HepG2 (cell line): Measurements from ENCODE around the gene TPX2. TPM values are rescaled to one million over a fixed set of nuclear protein-coding genes. Genes with fewer than 3 reads are reported as not detected.

ENCODE experiments used
- HMGXB3 ChIP-seq: sonication (generic); formaldehyde crosslinking; IDR thresholded peaks from 2 replicates; pipeline ENCODE4 v1.4.0; 2020; ENCODE audit warnings: missing genetic modification reagents, borderline replicate concordance
- JUN ChIP-seq: sonication (generic); formaldehyde crosslinking; IDR thresholded peaks from 2 replicates; pipeline ENCODE4 v1.4.0; 2020; ENCODE audit warnings: mild to moderate bottlenecking, missing genetic modification reagents
- MAZ ChIP-seq, 2 experiments: sonication (generic) in 1 of 2; formaldehyde crosslinking in 1 of 2; IDR thresholded peaks; 2 replicates each; pipeline versions ENCODE4 v1.5.0 to v1.6.1; 2012 to 2020; ENCODE audit warnings: low read depth in 2 of 2, mild to moderate bottlenecking in 2 of 2, borderline replicate concordance in 1 of 2, improper control_type of control experiment in 1 of 2, low read length in 1 of 2, missing genetic modification reagents in 1 of 2, moderate library complexity in 1 of 2
- NFAT5 ChIP-seq: sonication (generic); formaldehyde crosslinking; IDR thresholded peaks from 2 replicates; pipeline ENCODE4 v1.4.0; 2020; ENCODE audit warnings: missing genetic modification reagents
- POGK ChIP-seq: sonication (generic); formaldehyde crosslinking; conservative IDR thresholded peaks from 2 replicates; pipeline ENCODE4 v1.8.0; 2022; ENCODE audit warnings: mild to moderate bottlenecking, moderate library complexity, missing genetic modification reagents
- SNAPC2 ChIP-seq: sonication (generic); formaldehyde crosslinking; IDR thresholded peaks from 2 replicates; pipeline ENCODE4 v1.8.1; 2022; ENCODE audit warnings: mild to moderate bottlenecking, missing genetic modification reagents
- SRSF1 ChIP-seq: fragments of 200-400 bp; formaldehyde crosslinking; optimal IDR thresholded peaks from 2 replicates; pipeline ENCODE3; 2017; ENCODE audit warnings: mild to moderate bottlenecking, low read depth, low read length, moderate library complexity
- SRY ChIP-seq: sonication (generic); formaldehyde crosslinking; IDR thresholded peaks from 2 replicates; pipeline ENCODE4 v1.8.0; 2022; ENCODE audit warnings: mild to moderate bottlenecking, missing genetic modification reagents
- ZFP91 ChIP-seq: sonication (generic); formaldehyde crosslinking; IDR thresholded peaks from 2 replicates; pipeline ENCODE4 v1.9.0; 2022; ENCODE audit warnings: missing genetic modification reagents, mild to moderate bottlenecking, borderline replicate concordance
- ZNF274 ChIP-seq: sonication (generic); formaldehyde crosslinking; IDR thresholded peaks from 2 replicates; pipeline ENCODE4 v1.5.1; 2020; ENCODE audit warnings: mild to moderate bottlenecking, missing genetic modification reagents
- ZNF607 ChIP-seq: sonication (generic); formaldehyde crosslinking; IDR thresholded peaks from 2 replicates; pipeline ENCODE4 v1.5.1; 2020; ENCODE audit warnings: missing genetic modification reagents, mild to moderate bottlenecking, borderline replicate concordance
- ZNF790 ChIP-seq: sonication (generic); formaldehyde crosslinking; IDR thresholded peaks from 2 replicates; pipeline ENCODE4 v1.8.0; 2022; ENCODE audit warnings: missing genetic modification reagents, mild to moderate bottlenecking, borderline replicate concordance
- ZSCAN22 ChIP-seq: sonication (generic); formaldehyde crosslinking; IDR thresholded peaks from 2 replicates; pipeline ENCODE4 v1.4.0; 2020; ENCODE audit warnings: mild to moderate bottlenecking, missing genetic modification reagents
- polyA plus RNA-seq, 8 experiments: library from polyadenylated mRNA; depleted of rRNA in 3 of 8; stranded (reverse) in 7 of 8; unstranded in 1 of 8; fragments of >200 nt; fragmentation: Illumina TruSeq in 4 of 8; extraction: Trizol in 4 of 8; gene quantifications; 2 replicates each; pipeline versions ENCODE4 v1.2.1 to v1.2.3, GENCODE V29; 2011 to 2016; ENCODE audit warnings: low read depth in 4 of 8, missing spikeins in 1 of 8, mixed read lengths in 1 of 8; ENCODE audit not compliant: insufficient read depth in 1 of 8
- total RNA-seq, 5 experiments: library from RNA; depleted of rRNA; stranded (reverse); fragments of >200 nt; fragmentation: Illumina TruSeq; extraction: Trizol; gene quantifications; 2 replicates each; pipeline ENCODE4 v1.2.3, GENCODE V29; 2016; ENCODE audit warnings: low read depth in 1 of 5

The TPX2 gene
- total and polyA plus RNA-seq, 2 of the 13 experiments (the other 11 are each of a cell fraction or from before 2014, with no cell fraction given), result 34.3 to 124 TPM

GRCh38 chr20:31721408-31722256 lies 17.5 kb upstream of the TPX2 start (continued):
- TF ChIP-seq POGK, result 0 out of 2 replicates have a peak, but pooled peaks have one; percentile 27
- no peak for TF ChIP-seq ZSCAN22 (CRISPR knock-in tag)
- peak; percentile 70 for TF ChIP-seq SRSF1
- TF ChIP-seq ZNF607, result no peak
- no peak for TF ChIP-seq ZFP91
- TF ChIP-seq SNAPC2 (CRISPR knock-in tag), result peak; percentile 42; the same call in 1 of the 2 replicates
- no peak for TF ChIP-seq MAZ (IDR thresholded peaks at IDR 0.05; ENCODE audit: borderline replicate concordance, low read depth, low read length)
- TF ChIP-seq MAZ (CRISPR knock-in tag; IDR thresholded peaks at IDR 0.05; ENCODE audit: low read depth), result no peak; the same call in 1 of the 2 replicates
- TF ChIP-seq JUN (CRISPR knock-in tag), result no peak
- no peak for TF ChIP-seq HMGXB3 (CRISPR knock-in tag)
- TF ChIP-seq ZNF274 (CRISPR knock-in tag), result no peak
- peak; percentile 67; the same call in 1 of the 2 replicates for TF ChIP-seq NFAT5
- no peak; the same call in none of the 2 replicates for TF ChIP-seq SRY (CRISPR knock-in tag)
- peak; percentile 18; the same call in 1 of the 2 replicates for TF ChIP-seq ZNF790
